ENCODE data around the gene KLRG1. TPM values are rescaled to one million over a fixed set of nuclear protein-coding genes. Genes with fewer than 3 reads are reported as not detected.

The KLRG1 gene
- total RNA-seq, 1 experiment from 2014 or later, result 2.1 TPM

DNA sequence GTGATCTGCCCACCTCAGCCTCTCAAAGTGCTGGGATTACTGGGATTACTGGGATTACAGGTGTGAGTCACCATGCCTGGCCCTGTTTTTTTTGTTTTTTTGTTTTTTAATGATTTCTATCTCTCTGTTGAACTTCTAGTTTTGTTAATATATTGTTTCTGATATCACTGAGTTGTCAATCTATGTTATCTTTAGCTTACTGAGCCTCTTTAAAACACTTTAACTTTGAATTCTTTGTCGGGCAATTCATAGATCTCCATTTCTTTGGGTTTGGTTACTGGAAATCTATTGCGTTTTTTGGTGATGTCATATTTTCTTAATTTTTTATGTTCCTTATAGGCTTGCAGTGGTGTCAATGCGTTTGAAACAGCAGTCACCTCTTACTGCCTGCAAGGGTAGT is 9.2 kb upstream of the KLRG1 start:
- Histone ChIP-seq H3K18ac (ENCODE audit: insufficient read length, low read depth, low read length) (no peak overlapping the region), H3K23me2 (ENCODE audit: insufficient read length, low read depth, low read length, poor library complexity, severe bottlenecking) (no peaks in the 10 kb centered on the region), H3K27me3 (ENCODE audit: insufficient read depth, low read length) (no peaks in the 10 kb centered on the region), H2BK12ac (ENCODE audit: insufficient read length, low read depth, low read length) (no peak overlapping the region), H3K9ac (ENCODE audit: extremely low read depth, insufficient read length, low read length) (no peak overlapping the region), H3K79me2 (ENCODE audit: insufficient read depth, low read length) (no peaks in the 10 kb centered on the region), H2AFZ (ENCODE audit: low read length) (no peak overlapping the region), H3K56ac (ENCODE audit: insufficient read length, low read depth, low read length) (no peak overlapping the region), H2AK5ac (ENCODE audit: insufficient read length, low read length) (no peak overlapping the region), H3K4ac (ENCODE audit: low read depth, low read length) (no peak overlapping the region), H3K27ac (ENCODE audit: insufficient read length, low read depth, low read length) (no peak overlapping the region), H3K14ac (ENCODE audit: insufficient read depth, low read length) (no peak overlapping the region), H3K4me1 (ENCODE audit: insufficient read depth, low read length) (no peaks in the 10 kb centered on the region), H3K23ac (ENCODE audit: insufficient read length, low read depth, low read length) (no peak overlapping the region), H3T11ph (ENCODE audit: low read length) (no peak overlapping the region), H4K20me1 (ENCODE audit: control insufficient read depth, insufficient read depth, insufficient read length) (no peaks in the 10 kb centered on the region), H3K9me3 (ENCODE audit: control insufficient read depth, low read depth, low read length) (no peaks in the 10 kb centered on the region), H4K5ac (ENCODE audit: insufficient read length, low read depth, low read length) (no peak overlapping the region), H2BK15ac (ENCODE audit: low read depth, low read length) (no peak overlapping the region), H4K91ac (ENCODE audit: insufficient read length, low read depth, low read length) (no peak overlapping the region), H3K4me2 (ENCODE audit: insufficient read depth, insufficient read length, low read length) (no peak overlapping the region), H2BK20ac (ENCODE audit: low read depth, low read length, poor library complexity, severe bottlenecking) (no peak overlapping the region), H4K8ac (replicated peaks; ENCODE audit: insufficient read length, low read depth, low read length) (no peak overlapping the region), H2BK120ac (ENCODE audit: low read depth, low read length, poor library complexity, severe bottlenecking) (no peak overlapping the region), H3K79me1 (ENCODE audit: insufficient read depth, low read depth, low read length, poor library complexity, severe bottlenecking) (no peaks in the 10 kb centered on the region), H2BK5ac (ENCODE audit: insufficient read length, low read length) (no peak overlapping the region)
- H3K27ac Mint-ChIP-seq, result 0 out of 7 replicates have a peak overlapping the region, but pooled peaks of 1 of the 3 experiments have one; percentile 63
- no CpG with 5 or more reads among the region's 3 CpGs for WGBS (ENCODE audit: extremely low coverage, insufficient read length, low lambda C conversion rate)
- TF ChIP-seq, protein P1, sequence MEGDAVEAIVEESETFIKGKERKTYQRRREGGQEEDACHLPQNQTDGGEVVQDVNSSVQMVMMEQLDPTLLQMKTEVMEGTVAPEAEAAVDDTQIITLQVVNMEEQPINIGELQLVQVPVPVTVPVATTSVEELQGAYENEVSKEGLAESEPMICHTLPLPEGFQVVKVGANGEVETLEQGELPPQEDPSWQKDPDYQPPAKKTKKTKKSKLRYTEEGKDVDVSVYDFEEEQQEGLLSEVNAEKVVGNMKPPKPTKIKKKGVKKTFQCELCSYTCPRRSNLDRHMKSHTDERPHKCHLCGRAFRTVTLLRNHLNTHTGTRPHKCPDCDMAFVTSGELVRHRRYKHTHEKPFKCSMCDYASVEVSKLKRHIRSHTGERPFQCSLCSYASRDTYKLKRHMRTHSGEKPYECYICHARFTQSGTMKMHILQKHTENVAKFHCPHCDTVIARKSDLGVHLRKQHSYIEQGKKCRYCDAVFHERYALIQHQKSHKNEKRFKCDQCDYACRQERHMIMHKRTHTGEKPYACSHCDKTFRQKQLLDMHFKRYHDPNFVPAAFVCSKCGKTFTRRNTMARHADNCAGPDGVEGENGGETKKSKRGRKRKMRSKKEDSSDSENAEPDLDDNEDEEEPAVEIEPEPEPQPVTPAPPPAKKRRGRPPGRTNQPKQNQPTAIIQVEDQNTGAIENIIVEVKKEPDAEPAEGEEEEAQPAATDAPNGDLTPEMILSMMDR (conservative IDR thresholded peaks at IDR 0.05), result no peak
- 0 out of 7 replicates have a peak, but pooled peaks cover 0 to 4% (median 0%) of the 10 kb centered on the region in 3 experiments for H3K36me3 Mint-ChIP-seq (ENCODE audit: insufficient read depth in 1 of 3, low read depth in 3 of 3)
- no peak overlapping the region for H3K4me3 Mint-ChIP-seq
- no peak for DNase-seq
- no peaks in the 10 kb centered on the region; the same call in 1 of the 2 replicates for H3K27me3 Mint-ChIP-seq (ENCODE audit: low read depth)
- no peaks in the 10 kb centered on the region for H3K4me1 Mint-ChIP-seq
- peaks cover 0 to 4% of the 10 kb centered on the region in 2 experiments; a peak in 1 of 5 replicates for H3K9me3 Mint-ChIP-seq
